Chondrocyte (in vitro differentiated cells): ENCODE results near the gene IFFO2. TPM values are rescaled to one million over a fixed set of nuclear protein-coding genes. Genes with fewer than 3 reads are reported as not detected.

Experiments used
- DNase-seq: peaks from one replicate; pipeline ENCODE4 v3.0.0; 2021; ENCODE audit warnings: mixed read lengths, low spot score
- H3K27ac Mint-ChIP-seq: one replicate; pipeline ENCODE4 v1.8.0; 2021; ENCODE audit warnings: mild to moderate bottlenecking, moderate library complexity, mixed read lengths; ENCODE audit not compliant: unreplicated experiment
- H3K27me3 Mint-ChIP-seq: 2 replicates; pipeline ENCODE4 v1.8.0; 2021; ENCODE audit warnings: low read depth, mixed read lengths
- H3K36me3 Mint-ChIP-seq: 2 replicates; pipeline ENCODE4 v1.8.0; 2021; ENCODE audit warnings: low read depth, mixed read lengths
- H3K4me1 Mint-ChIP-seq: 2 replicates; pipeline ENCODE4 v1.8.0; 2021; ENCODE audit warnings: low read depth, mild to moderate bottlenecking, mixed read lengths
- H3K4me3 Mint-ChIP-seq: one replicate; pipeline ENCODE4 v1.8.0; 2021; ENCODE audit warnings: mild to moderate bottlenecking, moderate library complexity, mixed read lengths; ENCODE audit not compliant: unreplicated experiment
- H3K9me3 Mint-ChIP-seq: 2 replicates; pipeline ENCODE4 v1.8.0; 2021; ENCODE audit warnings: low read depth, mixed read lengths
- total RNA-seq: library from RNA; stranded (reverse); gene quantifications from 3 replicates; pipeline ENCODE4 v1.2.1, GENCODE V29; 2021
- TF ChIP-seq, protein P1 (sequence below): fragments of 200-600 bp; sonication (generic); IDR thresholded peaks from 2 replicates; pipeline ENCODE4 v1.5.0; 2021; ENCODE audit warnings: antibody characterized with exemption, mild to moderate bottlenecking, moderate library complexity

Gene IFFO2
- total RNA-seq, 1 donor from 2014 or later: 18.9 TPM

DNA sequence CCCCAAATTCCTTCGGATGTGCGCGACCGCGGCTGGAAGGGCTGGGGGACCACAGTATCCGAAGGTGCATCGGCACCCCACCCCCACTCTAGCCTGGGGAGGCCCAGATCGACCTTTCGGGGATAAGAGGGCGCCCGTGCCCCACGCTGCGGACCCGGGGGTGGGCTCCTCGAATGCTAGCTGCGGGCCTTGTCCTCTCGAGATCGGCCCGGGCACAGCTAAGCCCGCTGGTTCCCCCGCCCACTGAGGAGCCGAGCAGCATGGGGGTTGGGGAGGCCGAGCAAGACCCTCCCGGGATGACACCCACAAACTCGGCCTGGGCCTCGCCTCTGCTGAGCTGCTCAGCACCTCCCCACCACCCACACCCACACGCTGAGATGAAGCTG is 653 bp upstream of the IFFO2 start:
- Mint-ChIP-seq H3K27ac (peak overlapping the region; percentile 61), H3K4me3 (peak overlapping the region; percentile 81), H3K27me3 (peaks cover 3% of the 10 kb centered on the region), H3K36me3 (no peaks in the 10 kb centered on the region), H3K4me1 (peaks cover 43% of the 10 kb centered on the region), H3K9me3 (no peaks in the 10 kb centered on the region)
- TF ChIP-seq, protein P1, sequence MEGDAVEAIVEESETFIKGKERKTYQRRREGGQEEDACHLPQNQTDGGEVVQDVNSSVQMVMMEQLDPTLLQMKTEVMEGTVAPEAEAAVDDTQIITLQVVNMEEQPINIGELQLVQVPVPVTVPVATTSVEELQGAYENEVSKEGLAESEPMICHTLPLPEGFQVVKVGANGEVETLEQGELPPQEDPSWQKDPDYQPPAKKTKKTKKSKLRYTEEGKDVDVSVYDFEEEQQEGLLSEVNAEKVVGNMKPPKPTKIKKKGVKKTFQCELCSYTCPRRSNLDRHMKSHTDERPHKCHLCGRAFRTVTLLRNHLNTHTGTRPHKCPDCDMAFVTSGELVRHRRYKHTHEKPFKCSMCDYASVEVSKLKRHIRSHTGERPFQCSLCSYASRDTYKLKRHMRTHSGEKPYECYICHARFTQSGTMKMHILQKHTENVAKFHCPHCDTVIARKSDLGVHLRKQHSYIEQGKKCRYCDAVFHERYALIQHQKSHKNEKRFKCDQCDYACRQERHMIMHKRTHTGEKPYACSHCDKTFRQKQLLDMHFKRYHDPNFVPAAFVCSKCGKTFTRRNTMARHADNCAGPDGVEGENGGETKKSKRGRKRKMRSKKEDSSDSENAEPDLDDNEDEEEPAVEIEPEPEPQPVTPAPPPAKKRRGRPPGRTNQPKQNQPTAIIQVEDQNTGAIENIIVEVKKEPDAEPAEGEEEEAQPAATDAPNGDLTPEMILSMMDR: no peak
- DNase-seq: peak; percentile 94

DNA sequence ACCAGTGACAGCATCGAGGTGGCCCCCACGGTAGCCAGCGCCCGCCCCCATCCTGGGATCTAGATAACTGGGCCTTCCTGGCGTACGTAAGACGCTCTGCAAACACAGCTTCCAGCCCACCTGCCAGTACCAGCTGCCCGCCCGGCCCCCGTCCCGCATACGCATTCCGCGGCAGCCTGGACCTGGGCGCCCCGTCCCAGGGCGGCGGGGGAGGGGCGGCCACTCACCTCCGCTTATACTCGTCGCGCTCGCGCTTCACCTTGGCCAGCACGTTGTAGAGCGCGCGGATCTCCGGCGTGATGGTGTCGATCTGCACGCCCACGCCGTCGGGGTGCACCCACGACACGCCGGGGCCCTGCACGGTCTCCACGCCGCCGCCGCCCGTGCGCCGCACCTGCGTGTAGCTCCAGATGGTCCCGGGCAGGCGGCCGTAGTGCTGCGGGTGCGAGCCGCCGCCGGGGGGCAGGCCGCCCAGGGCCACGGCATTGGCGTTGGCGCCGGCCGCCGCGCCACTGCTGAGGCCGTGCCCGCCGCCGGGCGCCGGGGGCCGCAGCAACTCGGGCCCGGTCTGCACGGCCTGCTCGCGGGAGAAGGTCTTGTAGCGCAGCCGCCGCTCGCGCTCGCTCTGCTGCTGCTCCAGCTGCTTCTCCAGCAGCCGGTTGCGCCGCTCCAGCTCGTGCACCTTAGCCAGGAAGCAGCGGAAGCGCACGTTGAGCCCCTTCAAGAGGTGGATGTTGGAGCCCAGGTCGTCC is 859 bp downstream of the IFFO2 start:
- Mint-ChIP-seq H3K9me3 (no peaks in the 10 kb centered on the region), H3K4me3 (peak overlapping the region; percentile 83), H3K27me3 (peaks cover 3% of the 10 kb centered on the region), H3K36me3 (no peaks in the 10 kb centered on the region), H3K27ac (peak overlapping the region; percentile 94), H3K4me1 (peaks cover 54% of the 10 kb centered on the region)
- DNase-seq: peak; percentile 92
- TF ChIP-seq, protein P1: peak; percentile 46

DNA sequence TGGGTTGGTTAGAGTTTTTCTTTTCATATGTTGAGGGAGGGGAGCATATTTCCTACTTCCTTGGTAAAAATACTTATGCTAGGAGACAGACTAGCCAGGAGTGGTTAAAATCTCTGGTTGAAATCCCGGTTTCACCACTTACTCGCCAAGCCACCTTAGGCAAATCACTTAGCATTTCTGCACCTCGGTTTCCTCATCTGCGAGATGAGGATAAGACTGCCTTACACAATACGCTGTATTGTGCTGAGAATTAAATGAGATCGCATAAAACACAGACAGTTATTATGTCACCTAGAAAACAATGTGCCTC is 1.4 kb downstream of the IFFO2 start:
- TF ChIP-seq, protein P1: no peak
- Mint-ChIP-seq H3K9me3 (no peaks in the 10 kb centered on the region), H3K36me3 (no peaks in the 10 kb centered on the region), H3K27me3 (no peaks in the 10 kb centered on the region), H3K4me3 (peak overlapping the region; percentile 83), H3K27ac (peak overlapping the region; percentile 94), H3K4me1 (peaks cover 59% of the 10 kb centered on the region)
- DNase-seq: no peak

DNA sequence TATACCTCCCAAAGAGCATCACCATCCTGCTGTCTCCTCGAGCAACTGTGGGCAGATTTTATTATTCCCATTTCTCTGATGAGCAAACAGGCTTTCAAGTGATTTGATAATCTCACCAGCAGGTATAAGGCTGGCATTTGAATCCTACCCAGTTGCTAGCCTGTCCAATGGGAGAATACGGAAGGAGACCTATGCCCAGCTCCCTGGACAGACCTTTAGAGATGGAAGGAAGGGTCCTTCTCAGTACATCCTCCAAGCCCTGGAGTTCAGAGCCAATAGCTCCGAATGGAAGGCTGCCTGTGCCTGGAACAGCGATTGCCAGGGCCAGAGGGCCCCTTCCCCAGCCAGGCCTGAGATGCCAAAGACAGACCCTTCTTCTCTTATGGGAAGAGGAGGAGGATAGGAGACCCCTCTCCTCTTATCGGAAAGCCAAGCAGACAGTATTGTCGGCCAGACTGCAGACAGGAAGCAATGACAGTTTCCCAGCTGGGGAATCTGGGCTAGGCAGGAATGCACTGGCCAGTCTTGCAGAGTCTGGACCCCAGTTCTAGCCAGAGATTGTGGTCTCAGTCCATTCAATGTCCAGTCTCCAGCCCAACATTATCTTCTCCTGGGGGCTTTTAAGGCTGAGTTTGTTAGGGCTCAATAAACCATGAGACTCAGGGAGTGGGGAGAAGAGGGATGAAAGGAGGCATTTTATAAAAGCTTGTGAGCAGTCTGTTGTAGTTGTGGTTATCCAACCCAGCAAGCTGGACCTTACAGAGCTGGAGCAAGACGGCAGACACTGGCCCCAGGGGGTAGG is 2.0 kb downstream of the IFFO2 start:
- no peak for DNase-seq
- Mint-ChIP-seq H3K27me3 (no peaks in the 10 kb centered on the region), H3K4me3 (peak overlapping the region; percentile 83), H3K4me1 (peaks cover 65% of the 10 kb centered on the region), H3K36me3 (no peaks in the 10 kb centered on the region), H3K9me3 (no peaks in the 10 kb centered on the region), H3K27ac (peak overlapping the region; percentile 94)
- TF ChIP-seq, protein P1: no peak

DNA sequence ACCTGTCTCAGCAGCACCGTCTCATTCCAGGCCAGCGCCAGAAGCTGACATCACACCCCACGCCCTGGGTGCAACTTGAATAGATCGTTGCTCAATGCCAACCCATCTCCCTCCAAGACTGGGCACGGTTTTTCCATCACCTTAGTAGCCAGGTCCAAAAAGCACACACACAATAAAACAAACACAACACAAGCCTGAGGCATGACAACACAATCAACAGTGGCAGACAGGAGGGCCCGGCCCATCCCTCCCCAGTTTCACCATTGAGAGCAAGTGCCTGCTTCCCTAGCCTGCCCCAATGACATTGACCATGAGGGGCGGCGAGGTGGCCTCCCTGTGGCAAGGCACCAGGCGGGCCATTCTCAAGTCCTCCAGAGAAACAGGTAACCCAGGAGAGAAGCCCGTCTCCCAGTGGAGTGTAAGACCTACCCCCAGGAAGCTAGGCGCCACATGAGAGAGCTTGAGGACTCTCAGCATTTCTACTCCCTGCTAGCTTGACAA is 2.7 kb downstream of the IFFO2 start:
- Mint-ChIP-seq H3K27me3 (no peaks in the 10 kb centered on the region), H3K4me3 (peak overlapping the region; percentile 83), H3K27ac (peak overlapping the region; percentile 94), H3K9me3 (no peaks in the 10 kb centered on the region), H3K36me3 (no peaks in the 10 kb centered on the region), H3K4me1 (peaks cover 72% of the 10 kb centered on the region)
- DNase-seq: no peak
- TF ChIP-seq, protein P1: no peak
